HepG2 (cell line): ENCODE measurements around the gene DGAT2. TPM values are rescaled to one million over a fixed set of nuclear protein-coding genes. Genes with fewer than 3 reads are reported as not detected.

Source experiments
- ASH2L ChIP-seq: fragments of 300-600, 200-600 bp; sonication (generic); IDR thresholded peaks from 2 replicates; pipeline ENCODE4 v1.7.0; 2017; ENCODE audit warnings: low read depth, mild to moderate bottlenecking, moderate library complexity, mixed read lengths, low read length; ENCODE audit not compliant: insufficient read length
- BRD4 ChIP-seq: sonication (generic); formaldehyde crosslinking; IDR thresholded peaks from 2 replicates; pipeline ENCODE4 v1.4.0; 2020; ENCODE audit warnings: missing genetic modification reagents
- CEBPG ChIP-seq: IDR thresholded peaks from 2 replicates; pipeline ENCODE4 v1.6.1; 2016
- FOXO1 ChIP-seq: sonication (generic); formaldehyde crosslinking; IDR thresholded peaks from 2 replicates; pipeline ENCODE4 v1.4.0; 2020; ENCODE audit warnings: missing genetic modification reagents
- FOXP4 ChIP-seq: sonication (generic); formaldehyde crosslinking; IDR thresholded peaks from 2 replicates; pipeline ENCODE4 v1.4.0; 2020; ENCODE audit warnings: missing genetic modification reagents
- HMG20B ChIP-seq: conservative IDR thresholded peaks from 2 replicates; pipeline ENCODE4 v1.6.1; 2016; ENCODE audit warnings: missing genetic modification reagents, missing compliant biosample characterization
- ISX ChIP-seq: sonication (generic); formaldehyde crosslinking; conservative IDR thresholded peaks from 2 replicates; pipeline ENCODE4 v1.5.0; 2020; ENCODE audit warnings: missing genetic modification reagents
- LCORL ChIP-seq, 2 experiments: fragments of 450-650 bp in 1 of 2; sonication (generic) in 1 of 2; formaldehyde crosslinking in 1 of 2; IDR thresholded peaks; 2 replicates each; pipeline versions ENCODE4 v1.5.0 to v1.6.1; 2017 to 2020; ENCODE audit warnings: antibody characterized with exemption in 1 of 2, missing genetic modification reagents in 1 of 2
- MTERF4 ChIP-seq: sonication (generic); formaldehyde crosslinking; IDR thresholded peaks from 2 replicates; pipeline ENCODE4 v1.8.0; 2023; ENCODE audit warnings: mild to moderate bottlenecking, missing genetic modification reagents
- MYPOP ChIP-seq: sonication (generic); formaldehyde crosslinking; IDR thresholded peaks from 2 replicates; pipeline ENCODE4 v1.8.1; 2023; ENCODE audit warnings: mild to moderate bottlenecking, moderate library complexity, missing genetic modification reagents
- NR1H2 ChIP-seq: sonication (generic); formaldehyde crosslinking; IDR thresholded peaks from 2 replicates; pipeline ENCODE4 v1.8.1; 2022; ENCODE audit warnings: low read depth, missing genetic modification reagents, borderline replicate concordance
- NRL ChIP-seq: sonication (generic); formaldehyde crosslinking; IDR thresholded peaks from 2 replicates; pipeline ENCODE4 v1.5.0; 2020; ENCODE audit warnings: missing genetic modification reagents, mild to moderate bottlenecking, moderate library complexity, borderline replicate concordance
- POLR2A ChIP-seq, 2 experiments: IDR thresholded peaks; 2 replicates each; pipeline ENCODE4 v1.6.1; 2011; ENCODE audit warnings: low read depth in 2 of 2, low read length in 2 of 2, mild to moderate bottlenecking in 1 of 2, moderate library complexity in 1 of 2; ENCODE audit not compliant: insufficient read depth in 1 of 2
- TBP ChIP-seq: sonication (generic); formaldehyde crosslinking; IDR thresholded peaks from 2 replicates; pipeline ENCODE4 v1.5.0; 2020; ENCODE audit warnings: missing genetic modification reagents
- TRIM24 ChIP-seq: sonication (generic); formaldehyde crosslinking; IDR thresholded peaks from 2 replicates; pipeline ENCODE4 v1.8.0; 2022; ENCODE audit warnings: mild to moderate bottlenecking, missing genetic modification reagents
- ZBTB46 ChIP-seq: sonication (generic); formaldehyde crosslinking; IDR thresholded peaks from 2 replicates; pipeline ENCODE4 v1.4.0; 2020; ENCODE audit warnings: mild to moderate bottlenecking, missing genetic modification reagents, borderline replicate concordance
- ZHX1 ChIP-seq: sonication (generic); formaldehyde crosslinking; IDR thresholded peaks from 2 replicates; pipeline ENCODE4 v1.8.1; 2022; ENCODE audit warnings: low read depth, mild to moderate bottlenecking, missing genetic modification reagents
- ZNF20 ChIP-seq: sonication (generic); formaldehyde crosslinking; IDR thresholded peaks from 2 replicates; pipeline ENCODE4 v1.4.0; 2020; ENCODE audit warnings: mild to moderate bottlenecking, moderate library complexity, missing genetic modification reagents
- ZNF276 ChIP-seq: sonication (generic); formaldehyde crosslinking; IDR thresholded peaks from 2 replicates; pipeline ENCODE4 v1.4.0; 2020; ENCODE audit warnings: mild to moderate bottlenecking, low read depth, missing genetic modification reagents
- ZNF44 ChIP-seq: sonication (generic); formaldehyde crosslinking; IDR thresholded peaks from 2 replicates; pipeline ENCODE4 v1.5.1; 2020; ENCODE audit warnings: mild to moderate bottlenecking, missing genetic modification reagents
- polyA plus RNA-seq, 8 experiments: library from polyadenylated mRNA; depleted of rRNA in 3 of 8; stranded (reverse) in 7 of 8; unstranded in 1 of 8; fragments of >200 nt; fragmentation: Illumina TruSeq in 4 of 8; extraction: Trizol in 4 of 8; gene quantifications; 2 replicates each; pipeline versions ENCODE4 v1.2.1 to v1.2.3, GENCODE V29; 2011 to 2016; ENCODE audit warnings: low read depth in 4 of 8, missing spikeins in 1 of 8, mixed read lengths in 1 of 8; ENCODE audit not compliant: insufficient read depth in 1 of 8
- total RNA-seq, 5 experiments: library from RNA; depleted of rRNA; stranded (reverse); fragments of >200 nt; fragmentation: Illumina TruSeq; extraction: Trizol; gene quantifications; 2 replicates each; pipeline ENCODE4 v1.2.3, GENCODE V29; 2016; ENCODE audit warnings: low read depth in 1 of 5

DGAT2 gene
- total and polyA plus RNA-seq, 2 of the 13 experiments (the other 11 are each of a cell fraction or from before 2014, with no cell fraction given) = 39.0 to 65.6 TPM

GRCh38 chr11:75812542-75813040 lies 44.0 kb downstream of the DGAT2 start (continued):
- TF ChIP-seq MTERF4 (CRISPR knock-in tag) (no peak), ZNF276 (CRISPR knock-in tag) (no peak), ZHX1 (CRISPR knock-in tag) (no peak), TRIM24 (CRISPR knock-in tag) (no peak), ZNF20 (CRISPR knock-in tag) (no peak), ISX (CRISPR knock-in tag) (no peak), POLR2A (IDR thresholded peaks at IDR 0.05; ENCODE audit: insufficient read depth in 1 of 2, low read depth in 2 of 2, low read length in 2 of 2) (peak; percentile 13 to 26; a peak in 1 of 4 replicates), TBP (CRISPR knock-in tag) (no peak), ASH2L (peak; percentile 29), BRD4 (CRISPR knock-in tag) (no peak), FOXO1 (CRISPR knock-in tag) (peak; percentile 73), HMG20B (CRISPR knock-in tag) (0 out of 2 replicates have a peak, but pooled peaks have one; percentile 15), MYPOP (no peak), LCORL (IDR thresholded peaks at IDR 0.05) (no peak; the same call in 1 of the 2 replicates), LCORL (CRISPR knock-in tag; IDR thresholded peaks at IDR 0.05) (peak; percentile 67; the same call in 1 of the 2 replicates), NRL (CRISPR knock-in tag) (no peak), CEBPG (CRISPR knock-in tag) (no peak), NR1H2 (CRISPR knock-in tag) (no peak), FOXP4 (CRISPR knock-in tag) (peak; percentile 37; the same call in 1 of the 2 replicates), ZBTB46 (no peak), ZNF44 (CRISPR knock-in tag) (no peak)
